Measurements from ENCODE around the gene C2orf72. TPM values are rescaled to one million over a fixed set of nuclear protein-coding genes. Genes with fewer than 3 reads are reported as not detected.

Gene C2orf72
- total RNA-seq, 1 donor from 2014 or later: not detected

- Mint-ChIP-seq H3K4me3 (ENCODE audit: unreplicated experiment) (no peak overlapping the region), H3K27me3 (ENCODE audit: unreplicated experiment) (no peaks in the 10 kb centered on the region), H3K27ac (ENCODE audit: unreplicated experiment) (no peak overlapping the region), H3K9me3 (ENCODE audit: unreplicated experiment) (peaks cover 4% of the 10 kb centered on the region), H3K36me3 (ENCODE audit: unreplicated experiment) (peaks cover 54% of the 10 kb centered on the region), H3K4me1 (ENCODE audit: unreplicated experiment) (peaks cover 2% of the 10 kb centered on the region)
- no peak for DNase-seq (ENCODE audit: extremely low spot score, unreplicated experiment)
- TF ChIP-seq CTCF (IDR thresholded peaks at IDR 0.05): no peak
Observed at GRCh38 chr2:231093933-231094332, 56.6 kb downstream of the C2orf72 start.

GRCh38 chr2:231094736-231095346 lies 57.5 kb downstream of the C2orf72 start:
- Mint-ChIP-seq H3K27me3 (ENCODE audit: unreplicated experiment) (no peaks in the 10 kb centered on the region), H3K9me3 (ENCODE audit: unreplicated experiment) (peaks cover 5% of the 10 kb centered on the region), H3K4me1 (ENCODE audit: unreplicated experiment) (peaks cover 2% of the 10 kb centered on the region), H3K4me3 (ENCODE audit: unreplicated experiment) (no peak overlapping the region), H3K27ac (ENCODE audit: unreplicated experiment) (no peak overlapping the region), H3K36me3 (ENCODE audit: unreplicated experiment) (peaks cover 57% of the 10 kb centered on the region)
- no peak for DNase-seq (ENCODE audit: extremely low spot score, unreplicated experiment)
- no peak for TF ChIP-seq CTCF (IDR thresholded peaks at IDR 0.05)

Other genes with a start within 250 kb of the C2orf72 start
- gene ITM2C, start 172.6 kb upstream of the C2orf72 start, total RNA-seq: 503 and 526 TPM in 2 replicates
- not detected in 2 replicates for gene GPR55, start 112.3 kb upstream of the C2orf72 start, total RNA-seq
- gene SPATA3, start 41.4 kb upstream of the C2orf72 start, total RNA-seq: not detected in 2 replicates
- gene PSMD1, start 19.3 kb downstream of the C2orf72 start, total RNA-seq: 108 and 112 TPM in 2 replicates
- gene HTR2B, start 87.5 kb downstream of the C2orf72 start, total RNA-seq: 3.1 and 3.9 TPM in 2 replicates
- 178 and 204 TPM in 2 replicates for gene ARMC9, start 161.1 kb downstream of the C2orf72 start, total RNA-seq

Measured in osteocyte (in vitro differentiated cells).